ENCODE measurements around the gene ODC1. TPM values are rescaled to one million over a fixed set of nuclear protein-coding genes. Genes with fewer than 3 reads are reported as not detected.

Gene ODC1
- total and polyA plus RNA-seq, 10 donors: 28.9 to 84.3 (median 63.4) TPM

GRCh38 chr2:10486601-10487079 lies 38.5 kb upstream of the ODC1 start:
- no peak for TF ChIP-seq POLR2AphosphoS5 (IDR thresholded peaks at IDR 0.05)
- TF ChIP-seq POLR2A (IDR thresholded peaks at IDR 0.05): no peak
- no peak for TF ChIP-seq CTCF (IDR thresholded peaks at IDR 0.05 in 8 of 11, conservative IDR thresholded peaks at IDR 0.05 in 3 of 11)
- Histone ChIP-seq H3K9me3 (peaks cover 0 to 5% (median 0%) of the 10 kb centered on the region in 8 donors), H3K27ac (no peak overlapping the region), H3K4me3 (no peak overlapping the region), H3K36me3 (no peaks in the 10 kb centered on the region), H3K4me1 (no peaks in the 10 kb centered on the region), H3K27me3 (replicated peaks in 1 of 7) (peaks cover 0 to 36% (median 0%) of the 10 kb centered on the region in 7 donors)
- intact Hi-C loops (cut with DNase I; ENCODE audit: low total_unique reads): no loop called here
- peak; percentile 36 for DNase-seq
- WGBS, 5 donors: 74 to 85% (median 77%) methylated on average over 5 of the region's 5 CpGs

GRCh38 chr2:10486091-10486490 lies 38.0 kb upstream of the ODC1 start:
- WGBS, 5 donors: 59 to 84% (median 81%) methylated on average over 1 of the region's 1 CpG
- no peak overlapping the region for H3K27ac ChIP-seq
- peaks cover 0 to 36% (median 0%) of the 10 kb centered on the region in 7 donors for H3K27me3 ChIP-seq (replicated peaks in 1 of 7)
- no peak for TF ChIP-seq CTCF (IDR thresholded peaks at IDR 0.05 in 8 of 11, conservative IDR thresholded peaks at IDR 0.05 in 3 of 11)
- DNase-seq: no peak
- no peaks in the 10 kb centered on the region for H3K4me1 ChIP-seq
- intact Hi-C loops (cut with DNase I; ENCODE audit: low total_unique reads): no loop called here
- H3K9me3 ChIP-seq: peaks cover 0 to 2% (median 0%) of the 10 kb centered on the region in 8 donors
- no peak overlapping the region for H3K4me3 ChIP-seq
- H3K36me3 ChIP-seq: no peaks in the 10 kb centered on the region

GRCh38 chr2:10482913-10483312 lies 34.8 kb upstream of the ODC1 start:
- 78 to 83% (median 80%) methylated on average over 7 of the region's 7 CpGs for WGBS, 5 donors

GRCh38 chr2:10482460-10482859 lies 34.3 kb upstream of the ODC1 start:
- Histone ChIP-seq H3K36me3 (no peaks in the 10 kb centered on the region), H3K4me3 (no peak overlapping the region), H3K4me1 (peaks cover 0 to 2% (median 0%) of the 10 kb centered on the region in 6 donors), H3K27ac (no peak overlapping the region), H3K9me3 (no peaks in the 10 kb centered on the region), H3K27me3 (replicated peaks in 1 of 7) (peaks cover 0 to 26% (median 0%) of the 10 kb centered on the region in 7 donors)
- intact Hi-C loops (cut with DNase I; ENCODE audit: low total_unique reads): no loop called here
- peak; percentile 43 for DNase-seq
- TF ChIP-seq CTCF (IDR thresholded peaks at IDR 0.05 in 8 of 11, conservative IDR thresholded peaks at IDR 0.05 in 3 of 11) (no peak), POLR2A (IDR thresholded peaks at IDR 0.05) (no peak), POLR2AphosphoS5 (IDR thresholded peaks at IDR 0.05) (no peak)
- WGBS, 5 donors: 76 to 88% (median 83%) methylated on average over 8 of the region's 8 CpGs

More at GRCh38 chr2:10482913-10483312, 34.8 kb upstream of the ODC1 start:
- no peak for TF ChIP-seq CTCF (IDR thresholded peaks at IDR 0.05 in 8 of 11, conservative IDR thresholded peaks at IDR 0.05 in 3 of 11)
- TF ChIP-seq POLR2AphosphoS5 (IDR thresholded peaks at IDR 0.05): no peak
- no peak for TF ChIP-seq POLR2A (IDR thresholded peaks at IDR 0.05)
- Histone ChIP-seq H3K4me3 (no peak overlapping the region), H3K4me1 (no peaks in the 10 kb centered on the region), H3K27ac (no peak overlapping the region), H3K36me3 (no peaks in the 10 kb centered on the region), H3K27me3 (replicated peaks in 1 of 7) (peaks cover 0 to 30% (median 0%) of the 10 kb centered on the region in 7 donors), H3K9me3 (no peaks in the 10 kb centered on the region)
- no peak for DNase-seq
- intact Hi-C loops (cut with DNase I; ENCODE audit: low total_unique reads): no loop called here

Data from spleen (tissue), 11 donors.